Cardiac muscle cell (in vitro differentiated cells and primary cell): Measurements from ENCODE around the gene FLACC1. TPM values are rescaled to one million over a fixed set of nuclear protein-coding genes. Genes with fewer than 3 reads are reported as not detected.
A peak's percentile ranks its signal among the peaks of the same experiment; 100 is the strongest.

Source experiments
- DNase-seq, 2 donors: peaks; one replicate each; pipeline versions ENCODE4 v3.0.0 to v3.0.0-alpha.2; 2010 to 2017; ENCODE audit warnings: low read depth in 1 of 2, low spot score in 1 of 2
- H3K27ac ChIP-seq: fragments of 200-600 bp; sonication (generic); 2 replicates; pipeline ENCODE4 v1.5.1; 2016
- H3K27me3 ChIP-seq: fragments of 200-600 bp; sonication (generic); 2 replicates; pipeline ENCODE4 v1.6.0; 2016; ENCODE audit warnings: control low read depth
- H3K36me3 ChIP-seq: fragments of 200-600 bp; sonication (generic); 2 replicates; pipeline ENCODE4 v1.5.1; 2016; ENCODE audit warnings: control low read depth
- H3K4me1 ChIP-seq: fragments of 200-600 bp; sonication (generic); 2 replicates; pipeline ENCODE4 v1.8.1; 2017; ENCODE audit warnings: low read depth, mild to moderate bottlenecking, mixed run types
- H3K4me3 ChIP-seq: fragments of 200-600 bp; sonication (generic); 2 replicates; pipeline ENCODE4 v1.5.1; 2016; ENCODE audit warnings: mild to moderate bottlenecking
- H3K9me3 ChIP-seq: fragments of 200-600 bp; sonication (generic); 2 replicates; pipeline ENCODE4 v1.5.1; 2017; ENCODE audit warnings: low read depth, mild to moderate bottlenecking, control low read depth
- polyA plus RNA-seq: library from polyadenylated mRNA; unstranded; fragments of >200 nt; fragmentation: Nextera tagmentation; extraction: Ambion mirVana; gene quantifications from 2 replicates; pipeline ENCODE4 v1.2.1, GENCODE V29; 2016
- total RNA-seq: library from RNA; depleted of rRNA; stranded (reverse); fragments of >200 nt; gene quantifications from 2 replicates; pipeline ENCODE4 v1.2.3, GENCODE V29; 2016
- TF ChIP-seq, protein P1 (sequence below): IDR thresholded peaks from 2 replicates; pipeline ENCODE4 v1.5.1; 2012; ENCODE audit warnings: low read depth, mild to moderate bottlenecking, low read length

The FLACC1 gene
- total and polyA plus RNA-seq, 2 experiments from 2014 or later = 0.69 to 1.7 TPM

DNA sequence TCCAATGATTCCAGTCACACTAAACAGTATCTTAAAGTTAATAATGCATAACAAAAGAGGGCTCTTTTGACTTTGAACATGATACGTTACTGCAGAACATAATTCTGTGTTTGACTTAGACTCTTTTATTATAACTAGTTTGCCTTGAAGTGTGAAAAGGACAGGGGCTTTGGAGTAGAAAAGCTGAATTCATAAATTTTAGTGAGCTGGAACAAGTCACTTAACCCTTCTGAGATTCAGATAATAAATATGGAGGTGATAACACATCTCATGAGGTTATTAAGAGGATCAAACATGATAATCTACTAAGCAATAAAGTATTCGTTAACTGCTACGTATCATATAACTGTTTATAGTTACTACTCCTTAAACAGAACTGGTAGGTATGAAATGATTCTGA is 44.7 kb upstream of the FLACC1 start:
- TF ChIP-seq, protein P1, sequence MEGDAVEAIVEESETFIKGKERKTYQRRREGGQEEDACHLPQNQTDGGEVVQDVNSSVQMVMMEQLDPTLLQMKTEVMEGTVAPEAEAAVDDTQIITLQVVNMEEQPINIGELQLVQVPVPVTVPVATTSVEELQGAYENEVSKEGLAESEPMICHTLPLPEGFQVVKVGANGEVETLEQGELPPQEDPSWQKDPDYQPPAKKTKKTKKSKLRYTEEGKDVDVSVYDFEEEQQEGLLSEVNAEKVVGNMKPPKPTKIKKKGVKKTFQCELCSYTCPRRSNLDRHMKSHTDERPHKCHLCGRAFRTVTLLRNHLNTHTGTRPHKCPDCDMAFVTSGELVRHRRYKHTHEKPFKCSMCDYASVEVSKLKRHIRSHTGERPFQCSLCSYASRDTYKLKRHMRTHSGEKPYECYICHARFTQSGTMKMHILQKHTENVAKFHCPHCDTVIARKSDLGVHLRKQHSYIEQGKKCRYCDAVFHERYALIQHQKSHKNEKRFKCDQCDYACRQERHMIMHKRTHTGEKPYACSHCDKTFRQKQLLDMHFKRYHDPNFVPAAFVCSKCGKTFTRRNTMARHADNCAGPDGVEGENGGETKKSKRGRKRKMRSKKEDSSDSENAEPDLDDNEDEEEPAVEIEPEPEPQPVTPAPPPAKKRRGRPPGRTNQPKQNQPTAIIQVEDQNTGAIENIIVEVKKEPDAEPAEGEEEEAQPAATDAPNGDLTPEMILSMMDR = no peak
- Histone ChIP-seq H3K4me3 (no peak overlapping the region), H3K27me3 (no peaks in the 10 kb centered on the region), H3K36me3 (peaks cover 11% of the 10 kb centered on the region), H3K27ac (no peak overlapping the region), H3K9me3 (no peaks in the 10 kb centered on the region), H3K4me1 (peaks cover 28% of the 10 kb centered on the region)
- no peak for DNase-seq

DNA sequence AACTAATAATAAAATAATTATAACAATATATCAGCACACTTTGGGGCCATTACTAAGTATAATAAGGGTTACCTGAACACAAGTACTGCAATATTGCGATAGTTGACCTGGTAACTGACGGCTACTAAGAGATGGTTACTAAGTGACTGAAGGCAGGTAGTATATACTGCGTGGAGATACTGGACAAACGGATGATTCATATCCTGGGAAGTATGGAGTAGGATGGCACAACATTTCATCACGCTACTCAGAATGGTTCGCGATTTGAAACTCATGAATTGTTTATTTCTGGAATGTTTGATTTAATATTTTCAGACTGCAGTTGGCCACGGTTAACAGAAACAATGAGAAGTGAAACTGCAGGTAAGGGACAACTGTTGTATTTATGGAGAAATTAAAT is 39.5 kb upstream of the FLACC1 start:
- DNase-seq = no peak
- Histone ChIP-seq H3K4me3 (no peak overlapping the region), H3K36me3 (peaks cover 54% of the 10 kb centered on the region), H3K27ac (no peak overlapping the region), H3K4me1 (no peaks in the 10 kb centered on the region), H3K9me3 (no peaks in the 10 kb centered on the region), H3K27me3 (no peaks in the 10 kb centered on the region)
- TF ChIP-seq, protein P1 = no peak

DNA sequence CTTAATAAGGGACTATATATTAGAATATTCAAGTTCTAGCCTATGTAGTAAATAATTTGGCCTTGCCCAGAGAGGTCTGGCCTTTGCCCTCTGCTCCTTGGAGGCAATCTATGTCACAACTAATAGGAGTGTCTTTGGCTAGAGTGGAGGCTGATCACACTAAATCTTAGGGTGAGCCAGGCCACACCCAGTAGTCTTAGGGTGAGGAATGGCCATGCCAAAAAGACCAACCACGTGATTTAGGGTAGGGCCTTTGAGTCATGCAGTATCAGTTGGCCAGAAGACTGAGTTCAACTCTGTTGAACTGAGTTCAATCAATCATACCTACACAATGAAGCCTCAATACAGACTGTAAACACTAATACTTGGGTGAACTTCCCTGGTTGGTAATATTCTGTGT is 26.0 kb upstream of the FLACC1 start:
- Histone ChIP-seq H3K4me1 (peaks cover 15% of the 10 kb centered on the region), H3K4me3 (no peak overlapping the region), H3K27me3 (no peaks in the 10 kb centered on the region), H3K9me3 (no peaks in the 10 kb centered on the region), H3K36me3 (peaks cover 32% of the 10 kb centered on the region), H3K27ac (no peak overlapping the region)
- TF ChIP-seq, protein P1 = no peak
- DNase-seq = no peak

DNA sequence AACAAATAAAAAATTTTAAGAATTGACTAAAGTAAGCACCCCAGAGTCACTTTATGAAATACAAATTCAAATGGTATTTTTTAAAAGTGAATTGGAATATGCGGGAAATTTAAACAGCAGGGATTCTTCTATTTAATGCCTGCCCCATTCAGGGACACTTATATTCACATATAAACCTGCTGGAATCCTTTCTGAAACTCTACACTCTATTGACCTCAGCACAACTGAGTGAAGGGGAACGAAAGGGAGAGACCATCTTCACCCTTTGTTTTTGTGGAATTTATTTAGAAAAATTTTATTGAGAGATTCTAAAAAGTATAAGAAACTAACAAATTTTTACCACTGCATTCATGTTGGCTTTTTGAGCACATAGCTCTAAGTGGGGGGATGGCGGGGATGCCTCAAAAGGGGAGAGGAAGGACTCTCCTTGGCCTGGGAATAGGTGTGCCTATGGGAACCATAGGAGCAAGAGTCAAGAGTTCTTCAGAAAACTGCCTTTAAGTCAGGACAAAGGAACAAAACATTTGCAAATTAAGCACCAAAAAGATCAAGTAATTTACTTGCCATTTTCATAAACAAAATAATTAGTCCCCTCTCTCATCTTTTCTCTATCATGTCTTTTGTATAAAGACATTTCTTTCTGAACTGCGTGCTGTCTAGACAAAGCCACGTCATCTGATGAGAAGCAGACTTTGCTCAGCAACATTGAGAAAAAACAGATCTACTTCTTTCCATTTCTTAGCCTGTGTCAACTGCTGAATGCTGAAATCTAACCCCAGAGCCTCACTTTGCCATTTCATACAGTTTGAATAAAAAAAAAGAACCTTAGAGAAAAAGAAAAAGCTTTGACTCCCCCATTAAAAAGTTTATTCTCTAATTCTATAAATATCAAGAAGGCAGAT is 21.6 kb upstream of the FLACC1 start:
- peaks cover 27% of the 10 kb centered on the region for H3K4me1 ChIP-seq
- H3K4me3 ChIP-seq = no peak overlapping the region
- H3K27ac ChIP-seq = peak overlapping the region; percentile 92
- TF ChIP-seq, protein P1 = no peak
- DNase-seq = peak; percentile 55 to 65
- no peaks in the 10 kb centered on the region for H3K9me3 ChIP-seq
- no peaks in the 10 kb centered on the region for H3K27me3 ChIP-seq
- peaks cover 11% of the 10 kb centered on the region for H3K36me3 ChIP-seq

DNA sequence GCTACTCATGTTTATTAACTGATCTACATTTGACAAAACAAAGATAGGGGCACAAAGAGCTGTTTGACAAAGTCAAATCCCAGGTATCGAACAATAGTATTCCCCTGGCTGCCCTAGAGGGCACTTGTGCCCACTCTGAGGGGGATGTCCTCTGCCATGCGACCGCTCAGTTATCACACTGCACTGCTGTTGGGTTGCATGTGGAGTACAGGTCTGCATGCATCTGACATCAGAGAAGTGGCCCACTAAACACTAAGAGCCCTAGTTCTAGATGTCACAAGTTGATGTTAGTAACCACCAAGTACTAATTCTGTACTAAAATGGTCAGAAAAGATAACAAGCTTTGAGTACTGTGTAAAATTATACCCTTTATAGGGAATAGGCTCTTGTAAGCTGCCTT is 20.1 kb upstream of the FLACC1 start:
- TF ChIP-seq, protein P1 = no peak
- DNase-seq = no peak
- peaks cover 27% of the 10 kb centered on the region for H3K4me1 ChIP-seq
- no peaks in the 10 kb centered on the region for H3K27me3 ChIP-seq
- H3K4me3 ChIP-seq = no peak overlapping the region
- no peaks in the 10 kb centered on the region for H3K9me3 ChIP-seq
- peak overlapping the region; percentile 66 for H3K27ac ChIP-seq
- H3K36me3 ChIP-seq = peaks cover 8% of the 10 kb centered on the region
